Thyroid gland (tissue), 4 donors: ENCODE results near the gene OR4E1.

Experiments
- POLR2A ChIP-seq, 2 donors: fragments of 450-650 bp; IDR thresholded peaks; one replicate each; pipeline ENCODE4 v1.6.1; 2017; ENCODE audit warnings: antibody characterized with exemption in 2 of 2, mild to moderate bottlenecking in 2 of 2, moderate library complexity in 1 of 2
- TF ChIP-seq, protein P1 (sequence below), 6 experiments: fragments of 200-600 bp in 3 of 6; fragments of 450-650 bp in 3 of 6; sonication (generic) in 3 of 6; IDR thresholded peaks; one replicate each; pipeline ENCODE4 v1.5.1; 2016 to 2019; ENCODE audit warnings: antibody characterized with exemption in 6 of 6, mild to moderate bottlenecking in 2 of 6, inconsistent platforms in 1 of 6, moderate library complexity in 1 of 6

DNA sequence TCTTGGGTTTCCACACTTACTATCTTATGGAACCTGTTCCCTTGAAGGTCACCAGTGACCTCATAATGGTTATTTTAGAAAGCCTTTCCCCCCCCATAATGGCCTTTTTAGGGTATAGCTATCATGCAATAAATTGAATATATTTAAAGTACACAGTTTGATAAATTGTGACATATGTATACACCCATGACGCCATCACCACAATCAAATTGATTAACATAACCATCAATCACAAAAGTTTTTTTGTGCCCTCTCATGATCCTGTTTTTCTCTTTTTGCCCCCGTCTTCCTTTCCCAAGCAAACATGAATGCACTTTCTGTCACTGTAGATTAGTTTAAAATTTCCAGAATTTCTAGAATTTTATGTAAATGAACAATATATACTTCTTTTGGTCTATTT, 28.7 kb upstream of the OR4E1 start:
- TF ChIP-seq, protein P1, sequence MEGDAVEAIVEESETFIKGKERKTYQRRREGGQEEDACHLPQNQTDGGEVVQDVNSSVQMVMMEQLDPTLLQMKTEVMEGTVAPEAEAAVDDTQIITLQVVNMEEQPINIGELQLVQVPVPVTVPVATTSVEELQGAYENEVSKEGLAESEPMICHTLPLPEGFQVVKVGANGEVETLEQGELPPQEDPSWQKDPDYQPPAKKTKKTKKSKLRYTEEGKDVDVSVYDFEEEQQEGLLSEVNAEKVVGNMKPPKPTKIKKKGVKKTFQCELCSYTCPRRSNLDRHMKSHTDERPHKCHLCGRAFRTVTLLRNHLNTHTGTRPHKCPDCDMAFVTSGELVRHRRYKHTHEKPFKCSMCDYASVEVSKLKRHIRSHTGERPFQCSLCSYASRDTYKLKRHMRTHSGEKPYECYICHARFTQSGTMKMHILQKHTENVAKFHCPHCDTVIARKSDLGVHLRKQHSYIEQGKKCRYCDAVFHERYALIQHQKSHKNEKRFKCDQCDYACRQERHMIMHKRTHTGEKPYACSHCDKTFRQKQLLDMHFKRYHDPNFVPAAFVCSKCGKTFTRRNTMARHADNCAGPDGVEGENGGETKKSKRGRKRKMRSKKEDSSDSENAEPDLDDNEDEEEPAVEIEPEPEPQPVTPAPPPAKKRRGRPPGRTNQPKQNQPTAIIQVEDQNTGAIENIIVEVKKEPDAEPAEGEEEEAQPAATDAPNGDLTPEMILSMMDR (IDR thresholded peaks at IDR 0.05) = no peak
- no peak for TF ChIP-seq POLR2A (IDR thresholded peaks at IDR 0.05)
